ENCODE measurements around the gene KCTD16.

Gene KCTD16

GRCh38 chr5:144151026-144151425 lies 19.6 kb upstream of the KCTD16 start:
- CTCF ChIA-PET = no interaction called here
- no peak for DNase-seq (ENCODE audit: extremely low spot score)
- POLR2A ChIA-PET = no interaction called here
- no peak for TF ChIP-seq CTCF (IDR thresholded peaks at IDR 0.05; ENCODE audit: control extremely low read depth, extremely low read depth, low read depth, missing control alignments)

- CTCF ChIA-PET = interaction anchor here (1.1 to 1.5 kb wide), 2 partner anchors 10 to 14 kb away, joined by 3 to 4 read pairs; no protein-coding TSS in a partner anchor
- DNase-seq (ENCODE audit: extremely low spot score) = no peak
- POLR2A ChIA-PET = no interaction called here
- TF ChIP-seq CTCF (IDR thresholded peaks at IDR 0.05; ENCODE audit: control extremely low read depth, extremely low read depth, low read depth, missing control alignments) = no peak
Observed at GRCh38 chr5:144156767-144157171, 13.9 kb upstream of the KCTD16 start.

- CTCF ChIA-PET = interaction anchor here (1.5 kb wide), 1 partner anchor 15 kb away, joined by 3 read pairs; no protein-coding TSS in a partner anchor
- TF ChIP-seq CTCF (IDR thresholded peaks at IDR 0.05; ENCODE audit: control extremely low read depth, extremely low read depth, low read depth, missing control alignments) = no peak
- POLR2A ChIA-PET = no interaction called here
- DNase-seq (ENCODE audit: extremely low spot score) = no peak
Observed at GRCh38 chr5:144162686-144163085, 8.0 kb upstream of the KCTD16 start.

- TF ChIP-seq CTCF (IDR thresholded peaks at IDR 0.05; ENCODE audit: control extremely low read depth, extremely low read depth, low read depth, missing control alignments) = no peak
- no peak for DNase-seq (ENCODE audit: extremely low spot score)
- ChIA-PET POLR2A (no interaction called here), CTCF (interaction anchor here (0.7 to 1.1 kb wide), 2 partner anchors 14 to 36 kb away, joined by 3 read pairs; no protein-coding TSS in a partner anchor)
Observed at GRCh38 chr5:144166696-144167095, 4.0 kb upstream of the KCTD16 start.

GRCh38 chr5:144167998-144168397 lies 2.7 kb upstream of the KCTD16 start:
- TF ChIP-seq CTCF (IDR thresholded peaks at IDR 0.05; ENCODE audit: control extremely low read depth, extremely low read depth, low read depth, missing control alignments) = no peak
- CTCF ChIA-PET = interaction anchor here (1.6 kb wide), 1 partner anchor 24 kb away, joined by 3 read pairs; no protein-coding TSS in a partner anchor
- DNase-seq (ENCODE audit: extremely low spot score) = no peak
- POLR2A ChIA-PET = no interaction called here

GRCh38 chr5:144169904-144170275 lies 783 bp upstream of the KCTD16 start:
- CTCF ChIA-PET = interaction anchor here (0.8 to 5.0 kb wide), 10 partner anchors 8 to 1248 kb away, joined by 3 to 21 read pairs (median 5); no protein-coding TSS in a partner anchor
- DNase-seq (ENCODE audit: extremely low spot score) = no peak
- POLR2A ChIA-PET = no interaction called here
- TF ChIP-seq CTCF (IDR thresholded peaks at IDR 0.05; ENCODE audit: control extremely low read depth, extremely low read depth, low read depth, missing control alignments) = no peak

Data from GM10248 (cell line).